Measurements from ENCODE around the gene USP28. TPM values are rescaled to one million over a fixed set of nuclear protein-coding genes. Genes with fewer than 3 reads are reported as not detected.

The USP28 gene
- total RNA-seq, 1 donor from 2014 or later, result 22.8 TPM

- no peaks in the 10 kb centered on the region for H3K36me3 ChIP-seq (ENCODE audit: control insufficient read depth, insufficient read depth, low read length)
- no peak overlapping the region for H3K4me3 ChIP-seq (ENCODE audit: low read depth, low read length)
- no peak for TF ChIP-seq CTCF (IDR thresholded peaks at IDR 0.05; ENCODE audit: insufficient read depth, low read length, poor library complexity, severe bottlenecking)
- H3K27me3 ChIP-seq (ENCODE audit: control insufficient read depth, insufficient read depth, low read length), result no peaks in the 10 kb centered on the region
- no peak for DNase-seq (ENCODE audit: low read depth)
Measured at GRCh38 chr11:113841691-113842090, 33.7 kb downstream of the USP28 start.

DNA sequence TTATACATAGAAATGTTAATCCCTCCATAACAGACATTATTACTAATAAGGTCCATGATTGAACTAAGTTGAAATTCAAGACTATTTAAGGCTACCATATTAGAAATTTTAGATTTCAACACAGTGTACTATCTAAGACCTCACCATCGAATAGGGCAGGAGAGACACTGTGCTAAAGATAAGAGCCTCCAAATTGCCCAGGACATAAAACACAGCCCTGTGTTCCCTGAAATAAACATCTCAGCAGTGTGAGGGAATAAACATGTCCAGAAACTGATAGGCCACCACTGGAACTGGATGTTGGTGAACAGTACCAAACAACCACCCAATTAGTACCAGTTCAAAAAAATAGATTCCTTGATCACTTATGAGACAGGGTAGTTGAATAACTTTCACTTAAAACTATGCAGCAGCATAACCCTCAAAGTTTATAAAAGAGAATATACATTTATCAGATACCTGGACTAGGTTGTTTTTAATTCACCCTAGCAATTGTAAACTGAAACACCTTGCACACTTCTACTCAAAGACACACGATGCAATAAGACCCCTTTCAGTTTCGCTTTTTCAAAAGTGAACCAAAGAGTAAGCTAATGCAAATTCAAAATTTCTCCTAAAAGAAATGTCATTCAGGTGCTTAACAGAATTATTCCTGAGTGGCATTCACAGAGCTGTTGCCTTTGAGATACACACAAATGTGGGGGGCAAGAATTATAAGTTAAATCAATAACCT is 34.3 kb downstream of the USP28 start:
- no peak overlapping the region for H3K4me3 ChIP-seq (ENCODE audit: low read depth, low read length)
- DNase-seq (ENCODE audit: low read depth), result no peak
- TF ChIP-seq CTCF (IDR thresholded peaks at IDR 0.05; ENCODE audit: insufficient read depth, low read length, poor library complexity, severe bottlenecking), result no peak
- no peaks in the 10 kb centered on the region for H3K36me3 ChIP-seq (ENCODE audit: control insufficient read depth, insufficient read depth, low read length)
- no peaks in the 10 kb centered on the region for H3K27me3 ChIP-seq (ENCODE audit: control insufficient read depth, insufficient read depth, low read length)

- Histone ChIP-seq H3K27me3 (ENCODE audit: control insufficient read depth, insufficient read depth, low read length) (no peaks in the 10 kb centered on the region), H3K36me3 (ENCODE audit: control insufficient read depth, insufficient read depth, low read length) (no peaks in the 10 kb centered on the region), H3K4me3 (ENCODE audit: low read depth, low read length) (no peak overlapping the region)
- no peak for DNase-seq (ENCODE audit: low read depth)
- TF ChIP-seq CTCF (IDR thresholded peaks at IDR 0.05; ENCODE audit: insufficient read depth, low read length, poor library complexity, severe bottlenecking), result no peak
Measured at GRCh38 chr11:113839842-113840241, 35.5 kb downstream of the USP28 start.

DNA sequence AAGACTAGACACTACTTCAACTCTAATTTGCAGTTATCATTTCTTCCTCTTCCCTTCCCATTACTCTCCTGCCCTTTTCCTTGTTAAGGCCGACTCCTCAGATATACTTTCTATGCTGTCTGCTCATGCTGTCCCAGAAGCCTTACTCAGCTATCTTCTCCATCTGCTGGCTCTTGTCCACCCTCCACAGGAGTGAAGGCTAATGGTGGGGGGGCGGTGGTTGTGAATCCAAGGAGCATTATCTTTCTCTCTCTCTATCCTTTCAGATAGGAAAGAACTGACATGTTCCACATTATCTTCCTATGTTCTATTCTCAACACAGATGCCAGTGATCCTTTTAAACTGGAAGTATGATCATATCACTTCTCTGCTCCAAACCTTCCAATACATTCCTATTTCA is 37.4 kb downstream of the USP28 start:
- TF ChIP-seq CTCF (IDR thresholded peaks at IDR 0.05; ENCODE audit: insufficient read depth, low read length, poor library complexity, severe bottlenecking), result no peak
- Histone ChIP-seq H3K27me3 (ENCODE audit: control insufficient read depth, insufficient read depth, low read length) (no peaks in the 10 kb centered on the region), H3K36me3 (ENCODE audit: control insufficient read depth, insufficient read depth, low read length) (no peaks in the 10 kb centered on the region), H3K4me3 (ENCODE audit: low read depth, low read length) (no peak overlapping the region)
- no peak for DNase-seq (ENCODE audit: low read depth)

DNA sequence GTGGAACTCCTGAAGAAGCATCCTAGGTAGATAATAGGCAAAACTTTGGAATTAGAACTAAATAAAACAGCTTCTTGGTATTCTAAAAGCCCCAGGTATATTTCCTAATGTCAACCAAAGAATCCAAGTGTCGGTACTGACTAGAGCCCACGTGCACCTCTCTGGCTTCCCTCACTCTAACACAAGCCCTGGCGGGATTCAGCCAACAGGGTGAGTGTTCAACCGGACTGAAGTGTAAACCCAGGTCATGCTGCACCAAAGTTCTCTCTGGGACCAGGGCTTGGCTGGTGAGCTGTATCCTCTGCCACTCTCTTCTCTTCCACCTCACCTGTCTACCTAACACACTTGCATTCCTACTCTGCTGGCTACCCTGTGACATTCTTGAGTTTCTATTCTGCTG is 40.1 kb downstream of the USP28 start:
- no peak overlapping the region for H3K4me3 ChIP-seq (ENCODE audit: low read depth, low read length)
- no peak for DNase-seq (ENCODE audit: low read depth)
- no peak for TF ChIP-seq CTCF (IDR thresholded peaks at IDR 0.05; ENCODE audit: insufficient read depth, low read length, poor library complexity, severe bottlenecking)
- H3K36me3 ChIP-seq (ENCODE audit: control insufficient read depth, insufficient read depth, low read length), result no peaks in the 10 kb centered on the region
- H3K27me3 ChIP-seq (ENCODE audit: control insufficient read depth, insufficient read depth, low read length), result no peaks in the 10 kb centered on the region

GRCh38 chr11:113833151-113833550 is 42.2 kb downstream of the USP28 start:
- no peak for DNase-seq (ENCODE audit: low read depth)
- TF ChIP-seq CTCF (IDR thresholded peaks at IDR 0.05; ENCODE audit: insufficient read depth, low read length, poor library complexity, severe bottlenecking), result no peak
- Histone ChIP-seq H3K4me3 (ENCODE audit: low read depth, low read length) (no peak overlapping the region), H3K36me3 (ENCODE audit: control insufficient read depth, insufficient read depth, low read length) (no peaks in the 10 kb centered on the region), H3K27me3 (ENCODE audit: control insufficient read depth, insufficient read depth, low read length) (no peaks in the 10 kb centered on the region)

Measured in kidney epithelial cell (primary cell).